Mammary epithelial cell (primary cell): Measurements from ENCODE around the gene PAPSS2.

ENCODE experiments used
- EZH2 ChIP-seq: IDR thresholded peaks from 2 replicates; pipeline ENCODE4 v1.6.1; 2012; ENCODE audit warnings: low read length, inconsistent platforms, borderline replicate concordance
- TF ChIP-seq, protein P1 (sequence below), 2 donors: IDR thresholded peaks in 1 of 2; conservative IDR thresholded peaks in 1 of 2; 2 replicates each; pipeline ENCODE4 v1.5.1; 2011 to 2012; ENCODE audit warnings: inconsistent platforms in 2 of 2, low read length in 2 of 2, mild to moderate bottlenecking in 2 of 2, control low read depth in 1 of 2, low read depth in 1 of 2; ENCODE audit not compliant: insufficient read depth in 1 of 2; ENCODE audit errors: extremely low read depth in 1 of 2

DNA sequence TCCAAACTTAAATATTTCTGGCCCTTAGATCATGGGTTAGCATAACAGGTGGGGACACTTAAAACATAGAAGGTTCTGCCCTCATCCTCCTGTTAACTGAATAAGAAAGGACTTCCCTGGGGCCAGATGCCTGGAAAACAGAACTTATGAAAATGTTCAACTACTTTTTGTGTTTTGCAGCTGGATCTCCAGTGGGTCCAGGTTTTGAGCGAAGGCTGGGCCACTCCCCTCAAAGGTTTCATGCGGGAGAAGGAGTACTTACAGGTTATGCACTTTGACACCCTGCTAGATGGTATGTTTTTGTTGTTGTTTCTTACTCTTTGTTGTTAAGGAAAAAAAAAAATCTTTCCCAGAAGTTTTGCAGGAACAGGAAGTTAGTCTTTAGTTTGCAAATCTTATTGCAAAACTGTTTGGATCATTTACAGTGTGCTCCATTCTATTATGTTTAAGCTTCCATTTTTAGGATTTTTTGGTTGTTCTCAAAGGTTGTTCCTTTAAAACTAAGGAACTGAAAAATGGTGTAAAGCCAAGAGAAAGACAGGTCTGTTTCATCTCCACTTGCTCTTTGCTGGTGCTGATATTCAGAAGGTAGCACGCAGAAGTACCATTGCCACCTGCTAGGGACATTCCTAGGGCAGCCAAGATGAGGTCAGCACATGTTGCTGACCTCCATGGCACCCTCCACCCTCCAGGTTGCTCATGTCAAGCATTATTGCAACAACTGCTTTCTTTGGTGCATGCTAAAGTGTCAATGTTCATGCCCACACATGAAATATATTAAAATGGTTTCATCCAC is 56.1 kb downstream of the PAPSS2 start:
- TF ChIP-seq, protein P1, sequence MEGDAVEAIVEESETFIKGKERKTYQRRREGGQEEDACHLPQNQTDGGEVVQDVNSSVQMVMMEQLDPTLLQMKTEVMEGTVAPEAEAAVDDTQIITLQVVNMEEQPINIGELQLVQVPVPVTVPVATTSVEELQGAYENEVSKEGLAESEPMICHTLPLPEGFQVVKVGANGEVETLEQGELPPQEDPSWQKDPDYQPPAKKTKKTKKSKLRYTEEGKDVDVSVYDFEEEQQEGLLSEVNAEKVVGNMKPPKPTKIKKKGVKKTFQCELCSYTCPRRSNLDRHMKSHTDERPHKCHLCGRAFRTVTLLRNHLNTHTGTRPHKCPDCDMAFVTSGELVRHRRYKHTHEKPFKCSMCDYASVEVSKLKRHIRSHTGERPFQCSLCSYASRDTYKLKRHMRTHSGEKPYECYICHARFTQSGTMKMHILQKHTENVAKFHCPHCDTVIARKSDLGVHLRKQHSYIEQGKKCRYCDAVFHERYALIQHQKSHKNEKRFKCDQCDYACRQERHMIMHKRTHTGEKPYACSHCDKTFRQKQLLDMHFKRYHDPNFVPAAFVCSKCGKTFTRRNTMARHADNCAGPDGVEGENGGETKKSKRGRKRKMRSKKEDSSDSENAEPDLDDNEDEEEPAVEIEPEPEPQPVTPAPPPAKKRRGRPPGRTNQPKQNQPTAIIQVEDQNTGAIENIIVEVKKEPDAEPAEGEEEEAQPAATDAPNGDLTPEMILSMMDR (conservative IDR thresholded peaks at IDR 0.05 in 1 of 2, IDR thresholded peaks at IDR 0.05 in 1 of 2; ENCODE audit: extremely low read depth in 1 of 2, insufficient read depth in 1 of 2, low read depth in 1 of 2, low read length in 2 of 2), result no peak
- TF ChIP-seq EZH2, result no peak
